HEK293 (cell line): ENCODE results near the gene ADM2.

Experiments used
- CTCF ChIA-PET: fragments of 350-600 bp; formaldehyde crosslinking; extraction: SDS; loops from one replicate; lab custom pipeline; 2021; ENCODE audit warnings: antibody characterized with exemption; lab: Yijun Ruan, JAX
- POLR2A ChIA-PET: fragments of 300-600 bp; formaldehyde crosslinking; extraction: SDS; loops from one replicate; lab custom pipeline; 2020; ENCODE audit warnings: antibody characterized with exemption, inconsistent platforms; lab: Yijun Ruan, JAX
- H3K27ac ChIP-seq: fragments of 200-500 bp; sonication (Bioruptor generic); 2 replicates; pipeline ENCODE4 v1.5.1; 2014; ENCODE audit warnings: low read depth, low read length, control low read depth, inconsistent platforms; ENCODE audit errors: extremely low read depth
- H3K36me3 ChIP-seq, 2 experiments: fragments of 200-500 bp in 1 of 2; sonication (Bioruptor generic) in 1 of 2; 1 replicate in 1 of 2; 2 replicates in 1 of 2; pipeline ENCODE4 v1.5.1; 2014 to 2017; ENCODE audit warnings: inconsistent platforms in 2 of 2, low read length in 2 of 2; ENCODE audit not compliant: control insufficient read depth in 2 of 2, insufficient read depth in 1 of 2
- H3K4me1 ChIP-seq: fragments of 200-500 bp; sonication (Bioruptor generic); 2 replicates; pipeline ENCODE4 v1.5.1; 2014; ENCODE audit warnings: mild to moderate bottlenecking, low read length, inconsistent platforms; ENCODE audit not compliant: control insufficient read depth, insufficient read depth
- H3K4me3 ChIP-seq: 2 replicates; pipeline ENCODE4 v1.5.1; 2011; ENCODE audit warnings: low read depth, mild to moderate bottlenecking, control low read depth, low read length, moderate library complexity
- H3K9me3 ChIP-seq: fragments of 200-500 bp; sonication (Bioruptor generic); 2 replicates; pipeline ENCODE4 v1.5.1; 2014; ENCODE audit warnings: low read depth, low read length, inconsistent platforms; ENCODE audit not compliant: control insufficient read depth, insufficient read depth
- GLIS2 ChIP-seq: fragments of 450-650 bp; formaldehyde crosslinking; IDR thresholded peaks from 2 replicates; pipeline ENCODE4 v1.5.1; 2016; ENCODE audit warnings: missing biosample characterization, missing genetic modification characterization
- KLF10 ChIP-seq: fragments of 450-650 bp; IDR thresholded peaks from 2 replicates; pipeline ENCODE4 v1.5.1; 2018; ENCODE audit warnings: missing biosample characterization, mild to moderate bottlenecking, missing genetic modification characterization
- KLF7 ChIP-seq: fragments of 450-650 bp; formaldehyde crosslinking; IDR thresholded peaks from 2 replicates; pipeline ENCODE4 v1.5.1; 2016; ENCODE audit warnings: missing biosample characterization, missing genetic modification characterization, borderline replicate concordance
- SCRT1 ChIP-seq: fragments of 450-650 bp; formaldehyde crosslinking; IDR thresholded peaks from 2 replicates; pipeline ENCODE4 v1.5.1; 2016; ENCODE audit warnings: missing biosample characterization, missing genetic modification characterization, borderline replicate concordance
- SCRT2 ChIP-seq: fragments of 450-650 bp; formaldehyde crosslinking; IDR thresholded peaks from 2 replicates; pipeline ENCODE4 v1.5.1; 2016; ENCODE audit warnings: missing biosample characterization, missing genetic modification characterization
- ZBTB20 ChIP-seq: fragments of 450-650 bp; formaldehyde crosslinking; IDR thresholded peaks from 2 replicates; pipeline ENCODE4 v1.5.1; 2016; ENCODE audit warnings: missing biosample characterization, missing genetic modification characterization
- ZFP37 ChIP-seq: fragments of 450-650 bp; formaldehyde crosslinking; IDR thresholded peaks from 2 replicates; pipeline ENCODE4 v1.5.1; 2016; ENCODE audit warnings: missing biosample characterization, missing genetic modification characterization
- ZNF138 ChIP-seq: fragments of 450-650 bp; formaldehyde crosslinking; IDR thresholded peaks from 2 replicates; pipeline ENCODE4 v1.5.1; 2016; ENCODE audit warnings: missing biosample characterization, missing genetic modification characterization, borderline replicate concordance
- ZNF174 ChIP-seq: fragments of 450-650 bp; formaldehyde crosslinking; IDR thresholded peaks from 2 replicates; pipeline ENCODE4 v1.5.0; 2017; ENCODE audit warnings: missing biosample characterization, mild to moderate bottlenecking, missing genetic modification characterization
- ZNF292 ChIP-seq: fragments of 450-650 bp; formaldehyde crosslinking; IDR thresholded peaks from 2 replicates; pipeline ENCODE4 v1.5.1; 2016; ENCODE audit warnings: low read depth, missing biosample characterization, missing genetic modification characterization, borderline replicate concordance
- ZNF514 ChIP-seq: fragments of 450-650 bp; formaldehyde crosslinking; IDR thresholded peaks from 2 replicates; pipeline ENCODE4 v1.5.1; 2016; ENCODE audit warnings: missing biosample characterization, missing genetic modification characterization
- ZNF560 ChIP-seq: fragments of 450-650 bp; formaldehyde crosslinking; IDR thresholded peaks from 2 replicates; pipeline ENCODE4 v1.5.1; 2017; ENCODE audit warnings: missing biosample characterization, missing genetic modification characterization, borderline replicate concordance
- ZNF843 ChIP-seq: fragments of 450-650 bp; formaldehyde crosslinking; IDR thresholded peaks from 2 replicates; pipeline ENCODE4 v1.5.1; 2016; ENCODE audit warnings: missing biosample characterization, missing genetic modification characterization
- TF ChIP-seq, protein P1 (sequence below): fragments of 450-650 bp; formaldehyde crosslinking; IDR thresholded peaks from 2 replicates; pipeline ENCODE4 v1.5.1; 2016; ENCODE audit warnings: missing biosample characterization, missing genetic modification characterization
- TF ChIP-seq, protein P2 (sequence below): fragments of 450-650 bp; formaldehyde crosslinking; IDR thresholded peaks from 2 replicates; pipeline ENCODE4 v1.5.1; 2016; ENCODE audit warnings: missing biosample characterization, missing genetic modification characterization
- TF ChIP-seq, protein P3 (sequence below): fragments of 450-650 bp; formaldehyde crosslinking; IDR thresholded peaks from 2 replicates; pipeline ENCODE4 v1.5.1; 2016; ENCODE audit warnings: missing biosample characterization, missing genetic modification characterization

The ADM2 gene

DNA sequence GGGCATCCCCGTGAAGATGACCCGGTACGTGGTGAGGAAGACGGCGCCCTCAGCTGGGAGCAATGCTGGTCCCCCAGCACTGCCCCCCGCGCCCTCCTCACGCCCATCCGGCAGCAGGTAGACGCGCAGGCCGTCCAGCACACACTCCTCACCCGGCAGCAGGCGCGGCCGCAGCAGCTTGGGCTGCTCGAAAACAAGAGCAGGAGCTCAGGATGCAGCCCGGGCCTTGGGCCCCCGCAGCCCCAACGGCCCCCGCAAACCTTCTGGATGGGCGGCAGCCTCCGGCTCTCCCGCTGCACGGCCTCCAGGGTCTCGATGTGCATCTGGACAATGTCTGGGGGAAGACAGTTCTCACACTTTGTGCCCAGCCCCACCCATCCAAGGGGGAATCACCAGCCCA is 19.8 kb upstream of the ADM2 start:
- Histone ChIP-seq H3K4me3 (no peak overlapping the region), H3K4me1 (no peaks in the 10 kb centered on the region), H3K27ac (no peak overlapping the region), H3K36me3 (peaks cover 8 to 97% of the 10 kb centered on the region in 2 experiments; a peak in 2 of 3 replicates), H3K9me3 (no peaks in the 10 kb centered on the region)
- ChIA-PET POLR2A (interaction anchor here (0.6 to 1.1 kb wide), 3 partner anchors 8 to 64 kb away, joined by 3 to 4 read pairs (median 3); partner anchors contain the start of gene SCO2), CTCF (interaction anchor here (1.1 to 1.7 kb wide), 2 partner anchors 11 to 37 kb away, joined by 3 to 6 read pairs; no protein-coding TSS in a partner anchor)
- TF ChIP-seq, protein P1, sequence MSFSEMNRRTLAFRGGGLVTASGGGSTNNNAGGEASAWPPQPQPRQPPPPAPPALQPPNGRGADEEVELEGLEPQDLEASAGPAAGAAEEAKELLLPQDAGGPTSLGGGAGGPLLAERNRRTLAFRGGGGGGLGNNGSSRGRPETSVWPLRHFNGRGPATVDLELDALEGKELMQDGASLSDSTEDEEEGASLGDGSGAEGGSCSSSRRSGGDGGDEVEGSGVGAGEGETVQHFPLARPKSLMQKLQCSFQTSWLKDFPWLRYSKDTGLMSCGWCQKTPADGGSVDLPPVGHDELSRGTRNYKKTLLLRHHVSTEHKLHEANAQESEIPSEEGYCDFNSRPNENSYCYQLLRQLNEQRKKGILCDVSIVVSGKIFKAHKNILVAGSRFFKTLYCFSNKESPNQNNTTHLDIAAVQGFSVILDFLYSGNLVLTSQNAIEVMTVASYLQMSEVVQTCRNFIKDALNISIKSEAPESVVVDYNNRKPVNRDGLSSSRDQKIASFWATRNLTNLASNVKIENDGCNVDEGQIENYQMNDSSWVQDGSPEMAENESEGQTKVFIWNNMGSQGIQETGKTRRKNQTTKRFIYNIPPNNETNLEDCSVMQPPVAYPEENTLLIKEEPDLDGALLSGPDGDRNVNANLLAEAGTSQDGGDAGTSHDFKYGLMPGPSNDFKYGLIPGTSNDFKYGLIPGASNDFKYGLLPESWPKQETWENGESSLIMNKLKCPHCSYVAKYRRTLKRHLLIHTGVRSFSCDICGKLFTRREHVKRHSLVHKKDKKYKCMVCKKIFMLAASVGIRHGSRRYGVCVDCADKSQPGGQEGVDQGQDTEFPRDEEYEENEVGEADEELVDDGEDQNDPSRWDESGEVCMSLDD (tag by site-specific recombination): no peak
- no peak for TF ChIP-seq ZFP37 (tag by site-specific recombination)
- TF ChIP-seq GLIS2 (tag by site-specific recombination): no peak
- no peak for TF ChIP-seq ZBTB20
- TF ChIP-seq, protein P2, sequence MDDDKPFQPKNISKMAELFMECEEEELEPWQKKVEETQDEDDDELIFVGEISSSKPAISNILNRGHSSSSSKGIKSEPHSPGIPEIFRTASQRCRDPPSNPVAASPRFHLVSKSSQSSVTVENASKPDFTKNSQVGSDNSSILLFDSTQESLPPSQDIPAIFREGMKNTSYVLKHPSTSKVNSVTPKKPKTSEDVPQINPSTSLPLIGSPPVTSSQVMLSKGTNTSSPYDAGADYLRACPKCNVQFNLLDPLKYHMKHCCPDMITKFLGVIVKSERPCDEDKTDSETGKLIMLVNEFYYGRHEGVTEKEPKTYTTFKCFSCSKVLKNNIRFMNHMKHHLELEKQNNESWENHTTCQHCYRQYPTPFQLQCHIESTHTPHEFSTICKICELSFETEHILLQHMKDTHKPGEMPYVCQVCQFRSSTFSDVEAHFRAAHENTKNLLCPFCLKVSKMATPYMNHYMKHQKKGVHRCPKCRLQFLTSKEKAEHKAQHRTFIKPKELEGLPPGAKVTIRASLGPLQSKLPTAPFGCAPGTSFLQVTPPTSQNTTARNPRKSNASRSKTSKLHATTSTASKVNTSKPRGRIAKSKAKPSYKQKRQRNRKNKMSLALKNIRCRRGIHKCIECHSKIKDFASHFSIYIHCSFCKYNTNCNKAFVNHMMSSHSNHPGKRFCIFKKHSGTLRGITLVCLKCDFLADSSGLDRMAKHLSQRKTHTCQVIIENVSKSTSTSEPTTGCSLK (tag by site-specific recombination): no peak
- no peak for TF ChIP-seq ZNF843 (tag by site-specific recombination)
- TF ChIP-seq ZNF174 (tag by site-specific recombination): no peak
- TF ChIP-seq ZNF514 (tag by site-specific recombination): no peak
- TF ChIP-seq KLF7 (tag by site-specific recombination): no peak
- TF ChIP-seq KLF10 (tag by site-specific recombination): no peak
- TF ChIP-seq ZNF560 (tag by site-specific recombination): no peak
- TF ChIP-seq ZNF138 (tag by site-specific recombination): no peak

DNA sequence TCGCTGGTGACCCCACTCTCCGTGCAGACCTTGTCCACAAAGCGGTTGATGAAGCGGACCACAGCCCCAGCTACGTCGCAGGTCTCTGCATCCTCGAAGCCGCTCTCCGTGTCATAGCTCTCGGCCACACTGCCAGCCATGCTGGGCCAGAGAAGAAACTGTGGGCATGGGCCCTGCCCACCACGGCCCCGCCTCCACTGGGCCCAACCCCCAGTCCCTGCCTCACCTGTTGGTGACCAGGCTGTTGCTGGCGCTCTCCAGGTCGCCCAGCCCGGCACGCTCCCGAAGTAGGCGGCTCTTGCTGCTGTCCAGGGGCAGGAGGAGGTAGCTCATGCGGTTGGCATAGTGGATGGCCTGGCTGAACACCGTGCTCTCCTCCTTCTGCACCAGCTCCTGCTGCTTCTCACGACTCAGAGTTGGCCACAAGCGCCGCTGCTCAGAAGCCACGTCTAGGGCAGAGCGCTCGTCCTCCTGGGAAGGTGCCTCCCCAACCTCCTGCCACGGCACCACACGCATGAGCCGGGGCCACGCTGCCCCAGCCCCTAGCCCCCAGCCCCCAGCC is 19.3 kb upstream of the ADM2 start:
- H3K9me3 ChIP-seq: no peaks in the 10 kb centered on the region
- no peaks in the 10 kb centered on the region for H3K4me1 ChIP-seq
- TF ChIP-seq SCRT1 (tag by site-specific recombination): peak; percentile 62
- TF ChIP-seq ZNF292: no peak
- TF ChIP-seq SCRT2 (tag by site-specific recombination): peak; percentile 84
- TF ChIP-seq, protein P3, sequence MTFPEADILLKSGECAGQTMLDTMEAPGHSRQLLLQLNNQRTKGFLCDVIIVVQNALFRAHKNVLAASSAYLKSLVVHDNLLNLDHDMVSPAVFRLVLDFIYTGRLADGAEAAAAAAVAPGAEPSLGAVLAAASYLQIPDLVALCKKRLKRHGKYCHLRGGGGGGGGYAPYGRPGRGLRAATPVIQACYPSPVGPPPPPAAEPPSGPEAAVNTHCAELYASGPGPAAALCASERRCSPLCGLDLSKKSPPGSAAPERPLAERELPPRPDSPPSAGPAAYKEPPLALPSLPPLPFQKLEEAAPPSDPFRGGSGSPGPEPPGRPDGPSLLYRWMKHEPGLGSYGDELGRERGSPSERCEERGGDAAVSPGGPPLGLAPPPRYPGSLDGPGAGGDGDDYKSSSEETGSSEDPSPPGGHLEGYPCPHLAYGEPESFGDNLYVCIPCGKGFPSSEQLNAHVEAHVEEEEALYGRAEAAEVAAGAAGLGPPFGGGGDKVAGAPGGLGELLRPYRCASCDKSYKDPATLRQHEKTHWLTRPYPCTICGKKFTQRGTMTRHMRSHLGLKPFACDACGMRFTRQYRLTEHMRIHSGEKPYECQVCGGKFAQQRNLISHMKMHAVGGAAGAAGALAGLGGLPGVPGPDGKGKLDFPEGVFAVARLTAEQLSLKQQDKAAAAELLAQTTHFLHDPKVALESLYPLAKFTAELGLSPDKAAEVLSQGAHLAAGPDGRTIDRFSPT (tag by site-specific recombination): peak; percentile 57; the same call in 1 of the 2 replicates
- TF ChIP-seq, all 188 proteins: peak for 3
- ChIA-PET POLR2A (interaction anchor here (0.6 to 0.7 kb wide), 2 partner anchors 12 to 64 kb away, joined by 3 read pairs; partner anchors contain the start of gene SCO2), CTCF (interaction anchor here (1.1 to 1.7 kb wide), 2 partner anchors 11 to 36 kb away, joined by 3 to 6 read pairs; no protein-coding TSS in a partner anchor)
- Histone ChIP-seq H3K36me3 (peaks cover 8 to 97% of the 10 kb centered on the region in 2 experiments; a peak in 2 of 3 replicates), H3K4me3 (no peak overlapping the region), H3K27ac (no peak overlapping the region)
